Cardiac fibroblast (primary cell): ENCODE data around the gene RPL39.

ENCODE experiments used
- DNase-seq, 2 donors: peaks; one replicate each; pipeline versions ENCODE4 v3.0.0 to v3.0.0-alpha.2; 2010; ENCODE audit warnings: low read depth in 2 of 2
- H3K4me3 ChIP-seq, 2 donors: replicated peaks in 1 of 2; 1 replicate in 1 of 2; 2 replicates in 1 of 2; pipeline ENCODE4 v1.5.1; 2011; ENCODE audit warnings: low read depth in 2 of 2, low read length in 2 of 2, mild to moderate bottlenecking in 2 of 2, moderate library complexity in 1 of 2
- TF ChIP-seq, protein P1 (sequence below): IDR thresholded peaks from one replicate; pipeline ENCODE4 v1.5.1; 2011; ENCODE audit warnings: low read depth, mild to moderate bottlenecking, low read length, inconsistent platforms

RPL39 gene

DNA sequence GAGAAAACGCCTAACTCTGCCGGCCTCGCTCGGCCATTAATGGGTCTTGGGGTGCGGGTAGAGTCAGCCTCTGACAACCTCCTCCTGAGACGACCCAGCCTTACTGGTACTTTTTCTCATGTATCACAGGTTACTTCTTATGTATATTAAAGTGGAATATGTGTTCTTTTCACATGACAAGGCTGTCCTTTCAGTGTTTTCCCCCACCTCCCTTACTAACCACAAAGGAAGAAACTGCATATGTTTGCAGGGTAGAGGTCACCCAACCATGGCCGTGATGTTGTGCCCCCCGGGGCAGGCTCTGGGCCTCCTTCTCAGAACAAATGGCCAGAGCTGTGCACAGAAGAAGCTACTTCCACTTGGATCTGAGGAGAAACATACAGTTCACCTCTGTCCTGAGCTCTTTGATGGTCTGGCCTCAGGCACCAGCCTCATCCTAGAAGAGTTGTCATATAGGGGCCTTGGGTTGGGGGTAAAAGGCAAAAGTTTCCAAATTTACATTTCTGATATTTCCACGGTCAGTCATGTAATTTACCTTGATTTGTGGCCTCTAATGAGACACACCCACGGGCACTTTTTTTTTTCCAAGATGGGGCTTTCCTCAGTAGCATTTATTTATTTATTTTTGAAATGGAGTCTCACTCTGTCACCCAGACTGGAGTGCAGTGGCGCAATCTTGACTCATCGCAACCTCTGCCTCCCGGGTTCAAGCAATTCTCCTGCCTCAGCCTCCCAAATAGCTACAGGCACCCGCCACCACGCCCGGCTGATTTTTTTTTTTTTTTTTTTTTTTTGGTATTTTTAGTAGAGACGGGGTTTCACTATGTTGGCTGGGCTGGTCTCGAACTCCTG lies 31.2 kb downstream of the RPL39 start:
- TF ChIP-seq, protein P1, sequence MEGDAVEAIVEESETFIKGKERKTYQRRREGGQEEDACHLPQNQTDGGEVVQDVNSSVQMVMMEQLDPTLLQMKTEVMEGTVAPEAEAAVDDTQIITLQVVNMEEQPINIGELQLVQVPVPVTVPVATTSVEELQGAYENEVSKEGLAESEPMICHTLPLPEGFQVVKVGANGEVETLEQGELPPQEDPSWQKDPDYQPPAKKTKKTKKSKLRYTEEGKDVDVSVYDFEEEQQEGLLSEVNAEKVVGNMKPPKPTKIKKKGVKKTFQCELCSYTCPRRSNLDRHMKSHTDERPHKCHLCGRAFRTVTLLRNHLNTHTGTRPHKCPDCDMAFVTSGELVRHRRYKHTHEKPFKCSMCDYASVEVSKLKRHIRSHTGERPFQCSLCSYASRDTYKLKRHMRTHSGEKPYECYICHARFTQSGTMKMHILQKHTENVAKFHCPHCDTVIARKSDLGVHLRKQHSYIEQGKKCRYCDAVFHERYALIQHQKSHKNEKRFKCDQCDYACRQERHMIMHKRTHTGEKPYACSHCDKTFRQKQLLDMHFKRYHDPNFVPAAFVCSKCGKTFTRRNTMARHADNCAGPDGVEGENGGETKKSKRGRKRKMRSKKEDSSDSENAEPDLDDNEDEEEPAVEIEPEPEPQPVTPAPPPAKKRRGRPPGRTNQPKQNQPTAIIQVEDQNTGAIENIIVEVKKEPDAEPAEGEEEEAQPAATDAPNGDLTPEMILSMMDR: no peak
- no peak for DNase-seq
- no peak overlapping the region for H3K4me3 ChIP-seq

DNA sequence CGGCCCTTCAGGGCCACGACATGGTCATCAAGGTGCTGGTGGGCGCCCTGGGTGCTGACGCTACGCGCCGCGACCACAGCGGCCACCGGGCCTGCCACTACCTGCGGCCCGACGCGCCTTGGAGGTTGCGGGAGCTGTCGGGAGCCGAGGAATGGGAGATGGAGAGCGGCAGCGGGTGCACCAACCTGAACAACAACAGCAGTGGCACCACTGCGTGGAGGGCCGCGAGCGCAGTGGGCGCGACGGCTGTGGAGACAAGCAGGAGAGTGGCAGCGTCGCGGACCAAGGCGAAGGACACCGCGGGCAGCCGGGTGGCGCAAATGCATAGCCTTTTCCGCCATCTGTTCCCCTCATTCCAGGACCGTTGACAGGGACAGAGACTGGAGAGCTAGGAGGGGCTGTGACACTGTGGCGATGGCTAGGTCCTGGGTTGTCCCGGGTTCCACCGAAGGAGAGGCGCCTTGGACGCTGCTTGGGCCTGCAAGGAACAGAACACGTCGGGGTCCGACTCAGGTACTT lies 32.1 kb downstream of the RPL39 start:
- no peak for DNase-seq
- TF ChIP-seq, protein P1: no peak
- peak overlapping the region in 1 of 2 donors; percentile 47 for H3K4me3 ChIP-seq

DNA sequence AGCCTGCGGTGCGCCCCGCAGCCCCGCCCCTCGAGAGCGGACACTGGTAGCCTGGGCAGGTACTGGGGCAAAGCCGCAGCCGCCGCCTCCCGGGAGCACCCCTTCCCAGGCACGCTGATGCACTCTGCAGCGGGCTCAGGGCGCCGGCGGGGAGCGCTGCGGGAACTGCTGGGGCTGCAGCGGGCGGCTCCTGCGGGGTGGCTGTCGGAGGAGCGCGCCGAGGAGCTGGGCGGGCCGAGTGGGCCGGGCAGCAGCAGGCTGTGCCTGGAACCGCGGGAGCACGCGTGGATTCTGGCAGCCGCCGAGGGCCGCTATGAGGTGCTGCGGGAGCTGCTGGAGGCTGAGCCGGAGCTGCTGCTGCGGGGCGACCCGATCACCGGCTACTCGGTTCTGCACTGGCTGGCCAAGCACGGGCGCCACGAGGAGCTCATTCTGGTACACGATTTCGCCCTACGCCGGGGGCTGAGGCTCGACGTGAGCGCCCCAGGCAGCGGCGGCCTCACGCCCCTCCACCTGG lies 32.6 kb downstream of the RPL39 start:
- no peak for DNase-seq
- peak overlapping the region; percentile 47 to 48 for H3K4me3 ChIP-seq
- TF ChIP-seq, protein P1: no peak

DNA sequence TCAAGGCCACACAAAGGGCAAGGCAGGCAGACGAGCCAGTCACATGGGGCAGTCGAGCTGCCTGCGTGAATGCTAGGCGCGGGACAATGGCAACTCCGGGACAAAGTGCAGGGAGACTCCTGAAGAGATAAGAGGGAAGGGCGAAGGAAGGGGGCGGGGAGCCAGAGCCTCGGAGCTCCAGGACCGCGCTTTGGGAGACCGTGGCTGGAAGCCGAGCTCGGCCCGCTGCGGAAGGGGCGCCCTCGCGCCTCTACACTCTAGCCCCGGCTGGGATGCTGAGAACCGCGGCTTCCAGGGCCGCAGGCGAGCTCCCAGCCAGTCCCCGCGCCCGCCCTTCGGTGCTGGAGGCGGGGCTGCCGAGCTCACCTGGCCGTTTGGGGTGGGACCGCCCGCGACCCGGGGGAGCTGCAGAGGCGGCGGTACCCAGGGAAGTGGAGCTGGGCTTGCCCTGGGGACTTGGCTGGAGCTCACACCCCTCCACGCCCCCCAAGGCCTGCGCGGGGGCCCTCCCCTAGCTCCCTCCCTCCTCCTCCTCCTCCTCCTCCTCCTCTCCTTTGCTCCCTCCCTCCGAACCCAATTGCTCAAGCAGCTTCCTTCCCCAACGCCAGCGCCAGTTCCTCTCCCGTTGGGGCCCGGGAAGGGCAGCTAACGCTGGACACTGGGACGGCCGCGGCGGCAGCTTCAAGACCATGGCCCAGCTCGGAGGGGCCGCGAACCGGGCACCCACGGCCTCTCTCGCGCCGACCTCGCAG lies 33.3 kb downstream of the RPL39 start, which contains the start of gene SOWAHD:
TSS of gene SOWAHD (plus strand) at position 610 of the 752 bp plus-strand sequence. CDS start at position 690, 80 bp downstream.
- peak in 1 of 2 donors; percentile 33 for DNase-seq
- TF ChIP-seq, protein P1: no peak
- H3K4me3 ChIP-seq: peak within 1 kb of the TSS; percentile 47 to 48

DNA sequence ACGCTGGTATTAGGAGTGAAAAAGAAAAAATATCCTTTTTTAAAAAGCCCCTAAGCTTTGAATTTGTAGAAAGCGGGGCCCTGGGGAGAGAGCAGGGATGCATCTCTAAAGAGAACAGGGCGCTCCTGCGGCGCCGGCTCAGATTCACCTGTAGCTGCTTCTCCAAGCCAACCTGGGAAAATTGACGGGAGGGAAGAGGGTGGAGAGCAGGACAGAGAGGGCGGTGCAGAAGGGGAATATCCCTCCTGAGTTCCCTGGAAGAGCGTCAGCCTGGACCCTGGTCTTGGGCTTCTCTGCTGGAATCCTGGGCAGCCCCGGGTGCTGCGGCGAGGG lies 33.8 kb downstream of the RPL39 start:
- H3K4me3 ChIP-seq: peak overlapping the region in 1 of 2 donors; percentile 48
- TF ChIP-seq, protein P1: no peak
- DNase-seq: no peak

DNA sequence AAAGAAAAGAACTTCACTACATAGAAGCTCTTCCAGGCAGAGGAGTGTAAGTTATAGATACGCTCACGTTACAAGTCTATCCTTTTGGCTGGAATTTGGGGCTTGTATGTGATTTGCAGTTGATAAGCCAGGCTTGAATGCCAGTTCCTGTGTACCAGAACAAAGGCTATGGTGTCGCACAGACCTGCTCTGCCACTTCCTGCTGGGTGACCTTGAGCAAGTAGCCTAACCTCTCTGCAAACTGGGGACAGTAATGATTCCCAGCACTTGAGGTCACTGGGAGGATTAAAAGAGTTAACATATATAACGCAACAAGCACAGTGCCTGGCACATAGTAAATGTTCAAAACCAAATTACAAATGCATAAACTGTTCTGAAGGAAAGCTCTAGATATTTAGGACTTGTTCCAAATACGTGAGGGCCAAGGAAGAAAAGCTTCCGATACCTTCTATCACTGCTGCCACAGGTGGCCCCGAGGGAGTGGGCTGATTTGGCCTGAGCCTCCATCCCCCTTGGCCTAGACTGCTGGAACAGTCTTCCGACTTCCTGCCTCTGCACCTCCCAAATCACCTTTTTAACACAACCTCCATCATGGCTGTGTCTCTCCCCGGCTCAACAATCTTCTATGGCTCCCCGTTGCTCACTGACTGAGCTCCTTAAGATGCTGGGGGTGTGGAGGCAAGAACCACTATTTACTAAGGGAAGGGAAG lies 34.3 kb downstream of the RPL39 start:
- DNase-seq: no peak
- no peak overlapping the region for H3K4me3 ChIP-seq
- TF ChIP-seq, protein P1: no peak
